ENCODE data around the gene HSD17B8. TPM values are rescaled to one million over a fixed set of nuclear protein-coding genes. Genes with fewer than 3 reads are reported as not detected.

Gene HSD17B8
- total RNA-seq, 1 experiment from 2014 or later = 4.2 TPM

DNA sequence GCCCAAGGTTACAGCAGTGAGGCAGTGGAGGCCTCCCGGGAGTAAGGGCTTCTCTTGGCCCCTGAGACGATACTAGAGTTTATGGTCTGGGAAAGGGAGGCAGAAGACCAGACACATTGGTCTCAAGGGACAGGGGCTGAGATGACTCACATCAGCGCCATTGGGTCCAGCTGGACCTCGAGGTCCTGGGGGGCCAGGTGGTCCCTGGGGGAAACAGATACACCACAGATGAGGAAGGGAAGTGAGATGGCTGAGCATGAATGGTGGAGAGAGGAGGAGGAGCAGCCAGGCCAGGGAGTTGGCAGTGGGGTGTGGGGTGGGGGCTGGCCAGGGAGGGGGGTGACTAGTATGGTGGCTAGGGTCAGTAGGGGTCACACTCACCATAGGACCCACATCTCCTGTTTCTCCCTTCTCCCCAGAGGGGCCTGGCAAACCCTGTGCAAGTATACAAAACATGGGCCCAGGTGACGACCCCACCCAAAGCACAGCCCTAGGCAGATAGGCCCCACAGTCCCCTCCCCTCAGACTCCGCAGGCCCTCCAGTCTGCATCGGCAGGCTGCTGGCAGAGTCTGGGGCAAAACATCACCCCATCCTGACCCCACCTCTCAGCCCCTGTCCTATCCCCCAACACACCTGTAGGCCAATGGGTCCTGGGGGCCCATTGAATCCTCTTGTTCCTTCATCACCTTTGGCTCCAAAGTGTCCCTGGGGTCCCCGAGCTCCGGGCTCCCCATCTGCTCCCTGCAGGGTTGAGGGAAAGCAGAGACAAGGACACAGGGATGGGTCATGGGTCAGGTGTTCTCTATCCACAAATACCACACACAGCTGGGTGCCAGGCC, 34.1 kb upstream of the HSD17B8 start:
- ATAC-seq (no peak), DNase-seq (no peak)
- Histone ChIP-seq H2AFZ (ENCODE audit: low read length) (no peak overlapping the region), H3K9me2 (replicated peaks; ENCODE audit: low read length) (no peaks in the 10 kb centered on the region), H3F3A (ENCODE audit: low read length, unreplicated experiment) (no peaks in the 10 kb centered on the region), H3K79me2 (ENCODE audit: low read length) (no peaks in the 10 kb centered on the region), H3K4me2 (ENCODE audit: low read length) (no peak overlapping the region), H3K9ac (ENCODE audit: low read length) (no peak overlapping the region), H3K27me3 (ENCODE audit: low read length) (no peaks in the 10 kb centered on the region), H3K36me3 (ENCODE audit: low read depth, low read length) (no peaks in the 10 kb centered on the region), H3K9me3 (ENCODE audit: low read length) (no peaks in the 10 kb centered on the region), H3K27ac (ENCODE audit: low read length) (no peak overlapping the region), H3K4me1 (ENCODE audit: insufficient read depth, low read length) (no peaks in the 10 kb centered on the region), H3K4me3 (ENCODE audit: low read length) (no peak overlapping the region), H4K20me1 (ENCODE audit: low read length) (no peaks in the 10 kb centered on the region)
- ChIA-PET CTCF (no interaction called here), POLR2A (ENCODE audit: unreplicated experiment) (no interaction called here)
- no peak for TF ChIP-seq EZH2phosphoT487 (IDR thresholded peaks at IDR 0.05; ENCODE audit: borderline replicate concordance, low read length)
- TF ChIP-seq, protein P1, sequence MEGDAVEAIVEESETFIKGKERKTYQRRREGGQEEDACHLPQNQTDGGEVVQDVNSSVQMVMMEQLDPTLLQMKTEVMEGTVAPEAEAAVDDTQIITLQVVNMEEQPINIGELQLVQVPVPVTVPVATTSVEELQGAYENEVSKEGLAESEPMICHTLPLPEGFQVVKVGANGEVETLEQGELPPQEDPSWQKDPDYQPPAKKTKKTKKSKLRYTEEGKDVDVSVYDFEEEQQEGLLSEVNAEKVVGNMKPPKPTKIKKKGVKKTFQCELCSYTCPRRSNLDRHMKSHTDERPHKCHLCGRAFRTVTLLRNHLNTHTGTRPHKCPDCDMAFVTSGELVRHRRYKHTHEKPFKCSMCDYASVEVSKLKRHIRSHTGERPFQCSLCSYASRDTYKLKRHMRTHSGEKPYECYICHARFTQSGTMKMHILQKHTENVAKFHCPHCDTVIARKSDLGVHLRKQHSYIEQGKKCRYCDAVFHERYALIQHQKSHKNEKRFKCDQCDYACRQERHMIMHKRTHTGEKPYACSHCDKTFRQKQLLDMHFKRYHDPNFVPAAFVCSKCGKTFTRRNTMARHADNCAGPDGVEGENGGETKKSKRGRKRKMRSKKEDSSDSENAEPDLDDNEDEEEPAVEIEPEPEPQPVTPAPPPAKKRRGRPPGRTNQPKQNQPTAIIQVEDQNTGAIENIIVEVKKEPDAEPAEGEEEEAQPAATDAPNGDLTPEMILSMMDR (conservative IDR thresholded peaks at IDR 0.05; ENCODE audit: low read depth, low read length) = no peak
- no peak for TF ChIP-seq EZH2 (IDR thresholded peaks at IDR 0.05; ENCODE audit: low read length, unreplicated experiment)
- no TSS peak for BruUV-seq (replicated peaks)
- intact Hi-C loops (cut with micrococcal nuclease) = no loop called here

DNA sequence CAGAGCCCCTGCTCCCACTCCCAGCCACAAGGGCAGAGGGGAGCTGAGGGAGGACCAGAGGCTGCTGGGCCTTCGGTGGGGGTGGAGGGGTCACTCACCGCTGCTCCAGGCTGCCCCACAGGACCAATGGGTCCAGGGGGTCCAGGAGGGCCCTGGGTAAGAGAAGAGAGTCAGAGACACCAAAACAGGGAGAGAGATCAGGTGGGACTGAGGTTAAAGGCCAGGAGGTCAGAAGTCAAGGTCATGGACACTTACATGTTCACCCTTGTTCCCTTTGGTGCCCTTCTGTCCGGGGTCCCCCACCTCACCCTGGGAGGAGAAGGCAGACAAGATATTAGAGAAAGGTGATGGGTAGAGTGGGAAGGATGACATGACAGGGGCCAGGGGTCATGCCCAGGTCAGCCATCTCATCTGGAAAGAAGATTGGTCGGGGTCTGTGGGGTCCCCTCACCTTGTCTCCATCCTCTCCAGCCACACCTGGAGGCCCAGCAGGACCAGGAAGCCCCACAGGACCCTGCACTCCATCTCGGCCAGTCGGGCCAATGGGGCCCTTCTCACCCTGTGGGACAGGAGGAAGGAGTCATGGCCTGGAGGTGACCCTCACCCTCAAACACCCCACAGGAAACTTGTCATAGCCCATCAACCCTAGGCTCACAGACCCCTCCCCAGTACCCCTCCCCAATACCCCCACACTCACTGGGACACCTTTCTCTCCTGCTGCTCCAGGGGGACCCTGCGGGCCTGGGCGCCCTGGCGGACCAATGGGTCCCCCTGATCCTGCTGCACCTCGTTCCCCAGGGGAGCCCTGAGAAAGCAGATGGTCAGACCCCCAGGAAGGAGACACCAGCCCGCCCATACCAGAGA, 33.2 kb upstream of the HSD17B8 start:
- H3K9me2 ChIP-seq (replicated peaks; ENCODE audit: low read length) = no peaks in the 10 kb centered on the region
- POLR2A ChIA-PET (ENCODE audit: unreplicated experiment) = no interaction called here
- H3K79me2 ChIP-seq (ENCODE audit: low read length) = no peaks in the 10 kb centered on the region
- no peak overlapping the region for H2AFZ ChIP-seq (ENCODE audit: low read length)
- DNase-seq (no peak), ATAC-seq (no peak)
- TF ChIP-seq, protein P1 (conservative IDR thresholded peaks at IDR 0.05; ENCODE audit: low read depth, low read length) = no peak
- TF ChIP-seq EZH2 (IDR thresholded peaks at IDR 0.05; ENCODE audit: low read length, unreplicated experiment) (no peak), EZH2phosphoT487 (IDR thresholded peaks at IDR 0.05; ENCODE audit: borderline replicate concordance, low read length) (no peak)
- H3K9ac ChIP-seq (ENCODE audit: low read length) = no peak overlapping the region
- intact Hi-C loops (cut with micrococcal nuclease) = no loop called here
- no peak overlapping the region for H3K4me2 ChIP-seq (ENCODE audit: low read length)
- H3K4me3 ChIP-seq (ENCODE audit: low read length) = no peak overlapping the region
- CTCF ChIA-PET = no interaction called here
- H3K27ac ChIP-seq (ENCODE audit: low read length) = no peak overlapping the region
- H3K27me3 ChIP-seq (ENCODE audit: low read length) = no peaks in the 10 kb centered on the region
- no TSS peak for BruUV-seq (replicated peaks)
- no peaks in the 10 kb centered on the region for H3K36me3 ChIP-seq (ENCODE audit: low read depth, low read length)
- no peaks in the 10 kb centered on the region for H3K9me3 ChIP-seq (ENCODE audit: low read length)
- H4K20me1 ChIP-seq (ENCODE audit: low read length) = no peaks in the 10 kb centered on the region
- no peaks in the 10 kb centered on the region for H3F3A ChIP-seq (ENCODE audit: low read length, unreplicated experiment)
- H3K4me1 ChIP-seq (ENCODE audit: insufficient read depth, low read length) = no peaks in the 10 kb centered on the region

Data from PC-3 (cell line).